ENCODE results near the gene BTK.

DNA sequence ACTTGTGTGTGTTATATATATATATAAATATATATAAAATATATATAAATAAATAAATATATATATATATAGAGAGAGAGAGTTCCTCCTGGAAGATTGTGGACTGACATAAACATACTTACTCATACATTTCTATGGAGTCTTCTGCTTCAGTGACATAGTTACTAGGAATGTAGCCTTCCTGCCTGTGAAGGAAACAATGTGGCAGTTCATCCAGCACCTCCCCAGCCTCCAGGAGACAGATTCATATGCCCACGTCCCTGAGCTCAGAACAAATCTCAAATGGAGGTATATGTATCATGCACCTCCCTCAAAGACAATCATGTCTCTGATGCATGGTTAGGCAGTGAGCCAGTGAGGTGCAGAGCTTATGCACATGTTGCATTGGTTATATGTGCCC lies 26.0 kb downstream of the BTK start:
- TF ChIP-seq, protein P1, sequence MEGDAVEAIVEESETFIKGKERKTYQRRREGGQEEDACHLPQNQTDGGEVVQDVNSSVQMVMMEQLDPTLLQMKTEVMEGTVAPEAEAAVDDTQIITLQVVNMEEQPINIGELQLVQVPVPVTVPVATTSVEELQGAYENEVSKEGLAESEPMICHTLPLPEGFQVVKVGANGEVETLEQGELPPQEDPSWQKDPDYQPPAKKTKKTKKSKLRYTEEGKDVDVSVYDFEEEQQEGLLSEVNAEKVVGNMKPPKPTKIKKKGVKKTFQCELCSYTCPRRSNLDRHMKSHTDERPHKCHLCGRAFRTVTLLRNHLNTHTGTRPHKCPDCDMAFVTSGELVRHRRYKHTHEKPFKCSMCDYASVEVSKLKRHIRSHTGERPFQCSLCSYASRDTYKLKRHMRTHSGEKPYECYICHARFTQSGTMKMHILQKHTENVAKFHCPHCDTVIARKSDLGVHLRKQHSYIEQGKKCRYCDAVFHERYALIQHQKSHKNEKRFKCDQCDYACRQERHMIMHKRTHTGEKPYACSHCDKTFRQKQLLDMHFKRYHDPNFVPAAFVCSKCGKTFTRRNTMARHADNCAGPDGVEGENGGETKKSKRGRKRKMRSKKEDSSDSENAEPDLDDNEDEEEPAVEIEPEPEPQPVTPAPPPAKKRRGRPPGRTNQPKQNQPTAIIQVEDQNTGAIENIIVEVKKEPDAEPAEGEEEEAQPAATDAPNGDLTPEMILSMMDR (IDR thresholded peaks at IDR 0.05; ENCODE audit: low read depth, low read length), result no peak
- TF ChIP-seq EZH2phosphoT487 (IDR thresholded peaks at IDR 0.05; ENCODE audit: low read depth), result no peak

All from OCI-LY3 (cell line).